A549 (cell line): Measurements from ENCODE around the gene MPP2. TPM values are rescaled to one million over a fixed set of nuclear protein-coding genes. Genes with fewer than 3 reads are reported as not detected.

Experiments used
- ATAC-seq, 2 experiments: fragments of 200-7000 bp in 1 of 2; fragments of >200 bp in 1 of 2; cut with Nextera tagmentation in 1 of 2; cut with Tn5 transposase in 1 of 2; 3 replicates each; pipeline versions ENCODE4 v1.8.0 to v1.9.1; 2018 to 2020; ENCODE audit warnings: mild to moderate bottlenecking in 1 of 2, moderate library complexity in 1 of 2
- CTCF ChIA-PET: fragments of 300-600 bp; sonication (Branson Sonifier 250); formaldehyde crosslinking; extraction: SDS; loops from one replicate; lab custom pipeline; 2021; ENCODE audit warnings: antibody characterized with exemption, inconsistent platforms; lab: Yijun Ruan, JAX
- POLR2A ChIA-PET: fragments of 350-600 bp; formaldehyde crosslinking; extraction: SDS; loops from one replicate; lab custom pipeline; 2021; ENCODE audit warnings: antibody characterized with exemption, inconsistent platforms; lab: Yijun Ruan, JAX
- DNase-seq, 2 experiments: peaks; one replicate each; pipeline versions ENCODE4 v3.0.0 to v3.0.0-alpha.2; 2011 to 2016; ENCODE audit warnings: low read depth in 1 of 2, low spot score in 1 of 2
- FAIRE-seq: peaks from 2 replicates; lab custom pipeline; 2011; peaks lifted over from hg19 to GRCh38; lab: Jason Lieb, UNC
- H3K27ac ChIP-seq, 2 experiments: fragments of >200 bp; sonication (Bioruptor Twin); formaldehyde crosslinking; 3 replicates each; pipeline ENCODE4 v1.5.1; 2016 to 2017
- H3K4me1 ChIP-seq: fragments of >200 bp; sonication (Bioruptor Twin); formaldehyde crosslinking; 3 replicates; pipeline ENCODE4 v1.6.1; 2016
- H3K4me2 ChIP-seq: fragments of >200 bp; sonication (Bioruptor Twin); formaldehyde crosslinking; 3 replicates; pipeline ENCODE4 v1.6.1; 2016
- H3K4me3 ChIP-seq: fragments of >200 bp; sonication (Bioruptor Twin); formaldehyde crosslinking; 3 replicates; pipeline ENCODE4 v1.5.1; 2016
- H3K9me3 ChIP-seq: fragments of >200 bp; sonication (Bioruptor Twin); formaldehyde crosslinking; 3 replicates; pipeline ENCODE4 v1.6.1; 2016
- CBX8 ChIP-seq: fragments of 200-600 bp; sonication (generic); IDR thresholded peaks from 2 replicates; pipeline ENCODE4 v1.6.1; 2016
- ESRRA ChIP-seq: fragments of 150-350 bp; IDR thresholded peaks from 2 replicates; pipeline ENCODE4 v1.6.1; 2014; ENCODE audit warnings: mild to moderate bottlenecking, low read length, borderline replicate concordance
- GATA3 ChIP-seq: IDR thresholded peaks from 2 replicates; pipeline ENCODE4 v1.6.1; 2012; ENCODE audit warnings: borderline replicate concordance
- JUNB ChIP-seq: fragments of >200 bp; sonication (Bioruptor Twin); formaldehyde crosslinking; IDR thresholded peaks from 2 replicates; pipeline ENCODE4 v1.6.1; 2016
- PHF8 ChIP-seq: fragments of 200-600 bp; sonication (generic); IDR thresholded peaks from 2 replicates; pipeline ENCODE4 v1.6.1; 2016; ENCODE audit warnings: low read depth, mild to moderate bottlenecking, antibody characterized with exemption, moderate library complexity, borderline replicate concordance
- RAD21 ChIP-seq, 2 experiments: fragments of >200 bp in 1 of 2; sonication (Bioruptor Twin) in 1 of 2; formaldehyde crosslinking in 1 of 2; IDR thresholded peaks in 1 of 2; conservative IDR thresholded peaks in 1 of 2; 2 replicates in 1 of 2; 3 replicates in 1 of 2; pipeline ENCODE4 v1.6.1; 2012 to 2018; ENCODE audit warnings: inconsistent platforms in 1 of 2
- RARB ChIP-seq: fragments of 250-450 bp; sonication (Bioruptor Pico); IDR thresholded peaks from 2 replicates; pipeline ENCODE4 v1.8.0; 2021; ENCODE audit warnings: mild to moderate bottlenecking, moderate library complexity
- RCOR1 ChIP-seq: fragments of 150-350 bp; IDR thresholded peaks from 2 replicates; pipeline ENCODE4 v1.6.1; 2014; ENCODE audit warnings: antibody characterized with exemption, low read length, low read depth
- RFX5 ChIP-seq: fragments of 450-650 bp; IDR thresholded peaks from 2 replicates; pipeline ENCODE4 v1.7.1; 2014; ENCODE audit warnings: antibody characterized with exemption, mild to moderate bottlenecking, moderate library complexity
- ZFP36 ChIP-seq: fragments of 450-650 bp; IDR thresholded peaks from 2 replicates; pipeline ENCODE4 v1.6.1; 2014; ENCODE audit warnings: borderline replicate concordance; ENCODE audit not compliant: partially characterized antibody
- ZNF302 ChIP-seq: fragments of 250-450 bp; sonication (Bioruptor Pico); IDR thresholded peaks from 2 replicates; pipeline ENCODE4 v1.9.0; 2021; ENCODE audit warnings: inconsistent platforms, mild to moderate bottlenecking, moderate library complexity
- WGBS: methylation state at CpG from one replicate; pipeline ENCODE4 v1.1.6; 2017; ENCODE audit errors: missing lambda C conversion rate; 5-methylcytosine and 5-hydroxymethylcytosine counted together
- polyA plus RNA-seq, 4 experiments: library from polyadenylated mRNA; depleted of rRNA in 3 of 4; stranded (reverse); fragments of >200 nt; fragmentation: RNase III in 1 of 4; extraction: RNeasy Plus Mini Kit Qiagen cat#74134 plus additional on column Dnase treatment in 1 of 4; gene quantifications; 2 replicates in 3 of 4; 3 replicates in 1 of 4; pipeline ENCODE4 v1.2.3, GENCODE V29; 2011 to 2017
- TF ChIP-seq, protein P1 (sequence below): fragments of 150-350 bp; IDR thresholded peaks from 2 replicates; pipeline ENCODE4 v1.6.1; 2014; ENCODE audit warnings: low read depth, mild to moderate bottlenecking, low read length
- TF ChIP-seq, protein P2 (sequence below): fragments of 250-450 bp; sonication (Bioruptor Pico); IDR thresholded peaks from 2 replicates; pipeline ENCODE4 v1.5.0; 2021; ENCODE audit warnings: mild to moderate bottlenecking, moderate library complexity, borderline replicate concordance
- TF ChIP-seq, protein P3 (sequence below): fragments of >200 bp; sonication (Bioruptor Twin); formaldehyde crosslinking; IDR thresholded peaks from 3 replicates; pipeline ENCODE4 v1.5.1; 2016

Gene MPP2
- polyA plus RNA-seq, 2 of the 4 experiments (the other 2 are of a cell fraction) = 3.8 to 4.2 TPM

DNA sequence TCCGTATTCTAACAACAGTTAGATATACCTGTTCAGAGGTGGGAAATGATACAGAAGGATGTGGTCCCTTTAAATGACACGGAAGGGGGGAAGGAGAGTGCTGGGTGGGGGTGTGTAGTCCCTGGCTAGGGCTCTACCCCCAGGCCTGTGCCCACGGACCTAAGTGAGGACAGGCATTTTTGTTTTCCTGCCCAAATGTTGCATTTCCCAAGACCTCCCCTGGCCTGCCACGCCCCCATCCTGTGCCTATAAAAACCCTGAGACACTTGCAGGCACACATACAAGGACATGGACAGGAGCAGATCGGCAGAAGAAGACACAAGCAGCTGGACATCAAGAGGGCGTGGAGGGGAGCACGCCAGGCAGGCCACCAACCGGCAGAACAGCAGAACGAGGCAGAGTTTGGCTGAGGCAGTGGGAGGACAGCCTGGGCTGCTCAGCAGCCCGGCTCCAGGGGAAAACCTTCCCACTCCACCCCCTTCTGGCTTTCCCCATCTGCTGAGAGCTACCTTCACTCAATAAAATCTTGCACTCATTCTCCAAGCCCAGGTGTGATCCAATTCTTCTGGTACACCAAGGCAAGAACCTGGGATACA lies 13.3 kb upstream of the MPP2 start (continued):
- no peak for TF ChIP-seq RFX5
- TF ChIP-seq RARB = no peak
- TF ChIP-seq, all 56 proteins: peak for 0

DNA sequence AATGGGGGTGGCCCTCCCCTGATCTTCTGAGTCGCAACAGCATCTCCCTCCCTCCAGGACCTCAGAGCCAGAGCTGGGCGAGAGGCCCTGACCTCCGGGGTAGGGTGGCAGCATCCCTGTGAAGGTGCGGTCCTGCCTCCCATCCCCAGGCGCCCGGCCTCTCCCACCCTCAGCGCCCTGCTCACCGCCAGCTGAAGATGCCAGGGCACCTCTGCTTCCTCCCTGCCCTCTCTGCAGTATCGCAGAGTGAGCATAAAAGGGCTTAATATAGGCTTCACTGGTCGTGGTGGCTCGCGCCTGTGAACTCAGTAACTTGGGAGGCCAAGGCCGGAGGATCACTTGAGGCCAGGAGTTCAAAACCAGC lies 10.7 kb upstream of the MPP2 start:
- Histone ChIP-seq H3K4me2 (no peak overlapping the region), H3K9me3 (no peaks in the 10 kb centered on the region)
- no peak for TF ChIP-seq RARB
- no peak for TF ChIP-seq GATA3
- TF ChIP-seq, protein P1, sequence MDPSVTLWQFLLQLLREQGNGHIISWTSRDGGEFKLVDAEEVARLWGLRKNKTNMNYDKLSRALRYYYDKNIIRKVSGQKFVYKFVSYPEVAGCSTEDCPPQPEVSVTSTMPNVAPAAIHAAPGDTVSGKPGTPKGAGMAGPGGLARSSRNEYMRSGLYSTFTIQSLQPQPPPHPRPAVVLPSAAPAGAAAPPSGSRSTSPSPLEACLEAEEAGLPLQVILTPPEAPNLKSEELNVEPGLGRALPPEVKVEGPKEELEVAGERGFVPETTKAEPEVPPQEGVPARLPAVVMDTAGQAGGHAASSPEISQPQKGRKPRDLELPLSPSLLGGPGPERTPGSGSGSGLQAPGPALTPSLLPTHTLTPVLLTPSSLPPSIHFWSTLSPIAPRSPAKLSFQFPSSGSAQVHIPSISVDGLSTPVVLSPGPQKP = no peak
- no peak for TF ChIP-seq ESRRA
- TF ChIP-seq, all 56 proteins: peak for 0
- H3K4me1 ChIP-seq = no peaks in the 10 kb centered on the region
- ATAC-seq (no peak; a peak in 1 of 6 replicates), FAIRE-seq (no peak), DNase-seq (no peak)
- 77% methylated on average over 13 of the region's 13 CpGs for WGBS
- no peak overlapping the region for H3K4me3 ChIP-seq
- no peak overlapping the region for H3K27ac ChIP-seq
- ChIA-PET POLR2A (no interaction called here), CTCF (interaction anchor here (0.7 to 9.5 kb wide), 5 partner anchors 7 to 50 kb away, joined by 3 to 94 read pairs (median 25); partner anchors contain the start of gene MPP2)

DNA sequence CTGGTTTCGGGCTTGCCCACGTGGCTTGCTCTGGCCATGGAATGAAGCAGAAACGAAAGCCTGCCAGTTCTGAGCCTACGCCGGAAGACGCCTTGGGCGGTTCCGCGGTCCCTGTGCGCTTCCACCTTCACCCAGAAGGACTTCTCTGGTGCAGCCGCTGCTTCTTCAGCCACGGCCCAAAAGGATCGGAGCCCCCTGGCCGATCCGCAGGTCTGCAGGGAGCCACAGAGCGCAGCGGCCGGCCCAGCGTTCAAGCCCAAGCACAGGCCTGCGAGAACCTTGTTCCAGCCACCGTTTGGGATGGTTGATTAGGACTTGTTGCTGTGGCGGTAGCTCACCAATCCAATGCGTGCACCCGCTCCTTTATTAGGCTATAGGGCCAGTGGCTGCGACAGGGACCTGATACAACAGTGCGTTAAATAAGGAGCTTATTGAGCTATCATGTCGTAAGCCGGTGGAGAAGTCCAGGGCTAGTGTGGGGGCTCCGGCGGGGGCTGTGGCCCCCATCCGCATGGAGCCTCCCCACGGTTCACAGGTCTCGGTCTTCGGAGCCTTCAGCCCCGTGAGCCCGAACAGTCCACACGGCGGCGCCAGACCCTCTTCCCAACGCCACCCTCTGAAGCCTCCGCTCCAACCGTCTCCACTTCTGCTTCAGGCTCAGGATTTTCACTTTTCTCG lies 10.2 kb upstream of the MPP2 start:
- H3K4me3 ChIP-seq = no peak overlapping the region
- DNase-seq (peak in 1 of 2 experiments; percentile 43), FAIRE-seq (no peak), ATAC-seq (peak; percentile 66 to 89; a peak in 3 of 6 replicates)
- TF ChIP-seq, protein P2, sequence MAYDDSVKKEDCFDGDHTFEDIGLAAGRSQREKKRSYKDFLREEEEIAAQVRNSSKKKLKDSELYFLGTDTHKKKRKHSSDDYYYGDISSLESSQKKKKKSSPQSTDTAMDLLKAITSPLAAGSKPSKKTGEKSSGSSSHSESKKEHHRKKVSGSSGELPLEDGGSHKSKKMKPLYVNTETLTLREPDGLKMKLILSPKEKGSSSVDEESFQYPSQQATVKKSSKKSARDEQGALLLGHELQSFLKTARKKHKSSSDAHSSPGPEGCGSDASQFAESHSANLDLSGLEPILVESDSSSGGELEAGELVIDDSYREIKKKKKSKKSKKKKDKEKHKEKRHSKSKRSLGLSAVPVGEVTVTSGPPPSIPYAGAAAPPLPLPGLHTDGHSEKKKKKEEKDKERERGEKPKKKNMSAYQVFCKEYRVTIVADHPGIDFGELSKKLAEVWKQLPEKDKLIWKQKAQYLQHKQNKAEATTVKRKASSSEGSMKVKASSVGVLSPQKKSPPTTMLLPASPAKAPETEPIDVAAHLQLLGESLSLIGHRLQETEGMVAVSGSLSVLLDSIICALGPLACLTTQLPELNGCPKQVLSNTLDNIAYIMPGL (CRISPR knock-in tag) = no peak
- TF ChIP-seq, protein P3, sequence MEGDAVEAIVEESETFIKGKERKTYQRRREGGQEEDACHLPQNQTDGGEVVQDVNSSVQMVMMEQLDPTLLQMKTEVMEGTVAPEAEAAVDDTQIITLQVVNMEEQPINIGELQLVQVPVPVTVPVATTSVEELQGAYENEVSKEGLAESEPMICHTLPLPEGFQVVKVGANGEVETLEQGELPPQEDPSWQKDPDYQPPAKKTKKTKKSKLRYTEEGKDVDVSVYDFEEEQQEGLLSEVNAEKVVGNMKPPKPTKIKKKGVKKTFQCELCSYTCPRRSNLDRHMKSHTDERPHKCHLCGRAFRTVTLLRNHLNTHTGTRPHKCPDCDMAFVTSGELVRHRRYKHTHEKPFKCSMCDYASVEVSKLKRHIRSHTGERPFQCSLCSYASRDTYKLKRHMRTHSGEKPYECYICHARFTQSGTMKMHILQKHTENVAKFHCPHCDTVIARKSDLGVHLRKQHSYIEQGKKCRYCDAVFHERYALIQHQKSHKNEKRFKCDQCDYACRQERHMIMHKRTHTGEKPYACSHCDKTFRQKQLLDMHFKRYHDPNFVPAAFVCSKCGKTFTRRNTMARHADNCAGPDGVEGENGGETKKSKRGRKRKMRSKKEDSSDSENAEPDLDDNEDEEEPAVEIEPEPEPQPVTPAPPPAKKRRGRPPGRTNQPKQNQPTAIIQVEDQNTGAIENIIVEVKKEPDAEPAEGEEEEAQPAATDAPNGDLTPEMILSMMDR = peak; percentile 25; the same call in 1 of the 3 replicates
- peak in 1 of 2 experiments; percentile 54; a peak in 3 of 5 replicates for TF ChIP-seq RAD21 (conservative IDR thresholded peaks at IDR 0.05 in 1 of 2, IDR thresholded peaks at IDR 0.05 in 1 of 2)
- TF ChIP-seq ZNF302 (CRISPR knock-in tag) = no peak
- no peak for TF ChIP-seq CBX8
- no peak overlapping the region for H3K27ac ChIP-seq
- ChIA-PET CTCF (interaction anchor here (0.7 to 6.5 kb wide), 4 partner anchors 7 to 108 kb away, joined by 3 to 44 read pairs (median 14); no protein-coding TSS in a partner anchor), POLR2A (no interaction called here)
- H3K4me1 ChIP-seq = no peaks in the 10 kb centered on the region
- WGBS = 64% methylated on average over 41 of the region's 43 CpGs
- H3K4me2 ChIP-seq = no peak overlapping the region
- no peaks in the 10 kb centered on the region for H3K9me3 ChIP-seq

DNA sequence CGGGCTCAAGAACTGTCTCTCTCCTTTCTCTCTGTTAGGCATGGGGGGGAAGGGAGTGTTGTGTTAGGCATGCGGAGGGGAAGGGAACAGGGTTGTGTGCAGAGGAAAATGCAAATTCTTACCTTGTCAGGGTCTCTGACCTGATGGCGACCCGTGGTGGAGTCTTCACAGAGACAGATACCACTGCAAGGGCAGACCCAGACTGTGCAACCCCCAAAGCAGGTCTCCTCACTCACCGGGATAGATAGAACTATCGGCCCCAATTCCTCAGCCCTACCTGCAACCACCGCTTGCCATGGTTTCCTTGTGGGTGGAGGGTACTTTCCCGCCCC lies 9.6 kb upstream of the MPP2 start:
- TF ChIP-seq PHF8 (no peak), JUNB (no peak), RARB (no peak), ZFP36 (no peak), RCOR1 (no peak), CBX8 (no peak)
- no peaks in the 10 kb centered on the region for H3K9me3 ChIP-seq
- no peak overlapping the region for H3K4me3 ChIP-seq
- no peaks in the 10 kb centered on the region for H3K4me1 ChIP-seq
- FAIRE-seq (no peak), DNase-seq (no peak), ATAC-seq (no peak)
- no peak overlapping the region for H3K27ac ChIP-seq
- 85% methylated on average over 8 of the region's 8 CpGs for WGBS
- H3K4me2 ChIP-seq = no peak overlapping the region
- POLR2A ChIA-PET = no interaction called here
- CTCF ChIA-PET = interaction anchor here (1.0 to 11.5 kb wide), 4 partner anchors 8 to 108 kb away, joined by 3 to 189 read pairs (median 34); no protein-coding TSS in a partner anchor
